GM12878 (cell line): Measurements from ENCODE around the gene PRR7. TPM values are rescaled to one million over a fixed set of nuclear protein-coding genes. Genes with fewer than 3 reads are reported as not detected.

Source experiments
- ATF3 ChIP-seq: IDR thresholded peaks from 2 replicates; pipeline ENCODE4 v1.6.1; 2011; ENCODE audit warnings: low read depth, mild to moderate bottlenecking, low read length, moderate library complexity, borderline replicate concordance; ENCODE audit errors: extremely low read depth
- FOXM1 ChIP-seq: IDR thresholded peaks from 2 replicates; pipeline ENCODE4 v1.6.1; 2012; ENCODE audit warnings: low read depth, mild to moderate bottlenecking, inconsistent platforms, low read length, moderate library complexity
- GABPA ChIP-seq: IDR thresholded peaks from 2 replicates; pipeline ENCODE4 v1.6.1; 2014; ENCODE audit warnings: antibody characterized with exemption, low read depth, mild to moderate bottlenecking, inconsistent platforms
- IRF3 ChIP-seq: fragments of 450-650 bp; IDR thresholded peaks from 2 replicates; pipeline ENCODE4 v1.6.1; 2014; ENCODE audit warnings: mild to moderate bottlenecking
- RB1 ChIP-seq: fragments of 450-650 bp; formaldehyde crosslinking; IDR thresholded peaks from 2 replicates; pipeline ENCODE4 v1.6.1; 2017; ENCODE audit warnings: mild to moderate bottlenecking, borderline replicate concordance
- SMAD5 ChIP-seq: IDR thresholded peaks from 2 replicates; pipeline ENCODE4 v1.6.1; 2016; ENCODE audit warnings: antibody characterized with exemption, low read depth
- ZNF207 ChIP-seq: fragments of 450-650 bp; IDR thresholded peaks from 2 replicates; pipeline ENCODE4 v1.6.1; 2014; ENCODE audit warnings: antibody characterized with exemption, mild to moderate bottlenecking, borderline replicate concordance
- ZNF274 ChIP-seq: IDR thresholded peaks from one replicate; pipeline ENCODE4 v1.8.0; 2011; ENCODE audit not compliant: insufficient read length, insufficient read depth
- ZSCAN29 ChIP-seq: fragments of 450-650 bp; IDR thresholded peaks from 2 replicates; pipeline ENCODE4 v1.6.1; 2017; ENCODE audit warnings: mild to moderate bottlenecking, moderate library complexity
- polyA plus RNA-seq, 11 experiments: library from polyadenylated mRNA; depleted of rRNA in 4 of 11; unstranded in 6 of 11; stranded (reverse) in 5 of 11; fragments of >200 nt; fragmentation: Nextera tagmentation in 4 of 11; fragmentation: Illumina TruSeq in 1 of 11; extraction: Ambion mirVana in 4 of 11; extraction: Trizol in 1 of 11; gene quantifications; 1 replicate in 1 of 11; 2 replicates in 10 of 11; pipeline versions ENCODE4 v1.2.1 to v1.2.3, GENCODE V29; 2011 to 2016; ENCODE audit warnings: inconsistent platforms in 2 of 11, missing spikeins in 2 of 11, low read depth in 1 of 11
- total RNA-seq, 4 experiments: library from RNA; depleted of rRNA in 3 of 4; stranded (reverse); fragments of >200 nt in 3 of 4; fragmentation: Illumina TruSeq in 1 of 4; extraction: Trizol in 1 of 4; gene quantifications; 2 replicates each; pipeline versions ENCODE4 v1.2.1 to v1.2.3, GENCODE V29; 2013 to 2021
- TF ChIP-seq, protein P1 (sequence below): IDR thresholded peaks from 2 replicates; pipeline ENCODE4 v1.6.1; 2011; ENCODE audit warnings: borderline replicate concordance, low read depth, mild to moderate bottlenecking, moderate library complexity, mixed read lengths, low read length; ENCODE audit not compliant: insufficient read depth; ENCODE audit errors: extremely low read length
- TF ChIP-seq, protein P2 (sequence below): IDR thresholded peaks from 2 replicates; pipeline ENCODE4 v1.6.1; 2011; ENCODE audit warnings: borderline replicate concordance, low read depth, mild to moderate bottlenecking, moderate library complexity, low read length; ENCODE audit not compliant: insufficient read depth, poor library complexity, severe bottlenecking

The PRR7 gene
- total and polyA plus RNA-seq, 10 of the 15 experiments (the other 5 are each of a cell fraction or from before 2014, with no cell fraction given), result 0.09 to 18.8 (median 4.6) TPM; not detected in 2

DNA sequence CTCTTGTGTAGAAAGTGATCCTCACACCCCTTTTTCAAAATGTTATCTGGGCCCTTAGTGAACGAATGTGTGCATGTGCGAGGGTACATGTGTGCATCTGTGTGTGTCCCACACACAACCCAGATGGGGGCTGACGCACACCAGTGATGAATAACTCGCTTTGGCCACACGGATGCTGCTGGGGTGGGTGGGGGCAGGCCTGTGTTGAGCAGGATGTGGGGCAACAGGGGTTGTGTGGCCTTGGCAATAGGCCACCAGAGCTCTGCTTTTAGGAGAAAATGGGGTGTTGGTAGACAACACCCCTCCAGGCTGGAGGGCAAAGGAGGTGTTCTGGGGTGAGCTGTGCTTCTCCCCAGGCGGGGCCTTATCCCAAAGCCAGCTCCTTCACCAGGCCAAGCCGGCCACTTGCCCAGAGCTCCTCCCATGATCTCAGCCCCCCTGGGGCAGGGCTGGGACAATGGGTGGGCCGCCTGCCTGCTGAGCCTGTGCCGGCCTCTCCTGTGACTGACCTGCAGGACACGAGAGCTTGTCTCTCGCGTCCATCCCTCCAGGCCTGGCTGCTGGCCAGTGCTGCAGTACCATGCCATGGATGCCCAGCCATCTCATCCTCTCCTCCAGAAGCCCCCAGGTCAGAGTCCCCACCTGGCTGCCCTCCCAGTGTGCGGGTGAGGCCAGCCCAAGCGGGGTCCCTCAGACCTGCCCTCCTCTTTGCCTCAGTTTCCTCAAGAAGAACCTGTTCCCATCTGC lies 25.2 kb downstream of the PRR7 start (continued):
- TF ChIP-seq, protein P1, sequence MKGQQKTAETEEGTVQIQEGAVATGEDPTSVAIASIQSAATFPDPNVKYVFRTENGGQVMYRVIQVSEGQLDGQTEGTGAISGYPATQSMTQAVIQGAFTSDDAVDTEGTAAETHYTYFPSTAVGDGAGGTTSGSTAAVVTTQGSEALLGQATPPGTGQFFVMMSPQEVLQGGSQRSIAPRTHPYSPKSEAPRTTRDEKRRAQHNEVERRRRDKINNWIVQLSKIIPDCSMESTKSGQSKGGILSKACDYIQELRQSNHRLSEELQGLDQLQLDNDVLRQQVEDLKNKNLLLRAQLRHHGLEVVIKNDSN, result no peak
- no peak for TF ChIP-seq ATF3
- TF ChIP-seq RB1, result no peak
- TF ChIP-seq FOXM1, result no peak
- no peak for TF ChIP-seq ZSCAN29
- no peak for TF ChIP-seq GABPA
- no peak for TF ChIP-seq SMAD5
- TF ChIP-seq ZNF274, result no peak
- TF ChIP-seq IRF3, result no peak
- no peak for TF ChIP-seq ZNF207
- TF ChIP-seq, protein P2, sequence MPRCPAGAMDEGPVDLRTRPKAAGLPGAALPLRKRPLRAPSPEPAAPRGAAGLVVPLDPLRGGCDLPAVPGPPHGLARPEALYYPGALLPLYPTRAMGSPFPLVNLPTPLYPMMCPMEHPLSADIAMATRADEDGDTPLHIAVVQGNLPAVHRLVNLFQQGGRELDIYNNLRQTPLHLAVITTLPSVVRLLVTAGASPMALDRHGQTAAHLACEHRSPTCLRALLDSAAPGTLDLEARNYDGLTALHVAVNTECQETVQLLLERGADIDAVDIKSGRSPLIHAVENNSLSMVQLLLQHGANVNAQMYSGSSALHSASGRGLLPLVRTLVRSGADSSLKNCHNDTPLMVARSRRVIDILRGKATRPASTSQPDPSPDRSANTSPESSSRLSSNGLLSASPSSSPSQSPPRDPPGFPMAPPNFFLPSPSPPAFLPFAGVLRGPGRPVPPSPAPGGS, result no peak
